SK-N-MC (cell line): ENCODE data around the gene GABRB3.
"Not testable (repeated sequence)": the region's sequence is repeated elsewhere in the genome, so short reads cannot be mapped to it uniquely, and the experiment has no call there.

ENCODE experiments used
- DNase-seq: peaks from one replicate; pipeline ENCODE4 v3.0.0-alpha.2; 2011; ENCODE audit warnings: low read depth, low spot score
- H3K27ac ChIP-seq: fragments of 200-600 bp; sonication (generic); 2 replicates; pipeline ENCODE4 v1.5.1; 2016; ENCODE audit warnings: mixed run types
- H3K36me3 ChIP-seq: fragments of 200-600 bp; sonication (generic); 2 replicates; pipeline ENCODE4 v1.6.1; 2017; ENCODE audit warnings: antibody characterized with exemption, low read length, mixed read lengths; ENCODE audit not compliant: insufficient read depth
- H3K4me3 ChIP-seq: fragments of 200-600 bp; sonication (generic); 2 replicates; pipeline ENCODE4 v1.5.1; 2016
- H3K9ac ChIP-seq: fragments of 200-600 bp; sonication (generic); 2 replicates; pipeline ENCODE4 v1.8.0; 2017; ENCODE audit warnings: mixed run types, mixed read lengths; ENCODE audit not compliant: insufficient read length
- H3K9me3 ChIP-seq: fragments of 200-600 bp; sonication (generic); 2 replicates; pipeline ENCODE4 v1.6.1; 2017; ENCODE audit warnings: low read depth, mild to moderate bottlenecking, antibody characterized with exemption, low read length, moderate library complexity, mixed read lengths
- EZH2 ChIP-seq: fragments of 200-600 bp; sonication (generic); IDR thresholded peaks from one replicate; pipeline ENCODE4 v1.6.1; 2017; ENCODE audit warnings: antibody characterized with exemption
- FOXP2 ChIP-seq: optimal IDR thresholded peaks from 2 replicates; pipeline ENCODE3; 2011; ENCODE audit warnings: mild to moderate bottlenecking, moderate library complexity; ENCODE audit not compliant: insufficient read depth; ENCODE audit errors: extremely low read length, control extremely low read depth
- POLR2AphosphoS5 ChIP-seq: IDR thresholded peaks from 2 replicates; pipeline ENCODE4 v1.6.1; 2012; ENCODE audit warnings: mild to moderate bottlenecking, low read depth, low read length, borderline replicate concordance

The GABRB3 gene

DNA sequence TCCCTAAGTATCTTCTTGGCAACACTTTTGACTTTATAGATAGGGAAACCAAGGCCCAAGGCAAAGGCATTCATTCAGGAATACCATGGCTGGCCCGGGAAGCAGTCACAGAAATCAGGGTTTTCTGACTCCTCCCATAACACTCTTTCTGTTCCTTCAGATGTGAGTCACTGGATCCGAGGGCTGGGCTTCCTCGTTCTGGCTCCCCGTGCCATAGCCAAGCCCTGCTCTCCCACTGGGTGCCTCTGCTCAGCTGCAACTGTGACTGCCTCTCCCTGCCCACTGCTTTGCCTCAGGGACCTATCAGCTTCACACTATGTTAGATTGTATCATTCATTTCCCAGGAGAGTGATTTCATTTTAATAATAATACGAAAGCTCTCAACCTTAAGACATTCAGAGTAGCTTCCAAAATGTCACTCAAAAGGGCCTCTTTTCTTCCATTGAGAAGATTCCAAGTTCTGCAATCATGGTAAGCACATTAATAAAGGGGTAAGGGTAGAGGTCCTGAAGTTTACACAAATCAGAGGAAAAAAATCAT, 50.2 kb downstream of the GABRB3 start:
- Histone ChIP-seq H3K4me3 (no peak overlapping the region), H3K27ac (no peak overlapping the region), H3K9me3 (no peaks in the 10 kb centered on the region), H3K9ac (no peak overlapping the region), H3K36me3 (no peaks in the 10 kb centered on the region)
- no peak for TF ChIP-seq POLR2AphosphoS5
- no peak for DNase-seq

DNA sequence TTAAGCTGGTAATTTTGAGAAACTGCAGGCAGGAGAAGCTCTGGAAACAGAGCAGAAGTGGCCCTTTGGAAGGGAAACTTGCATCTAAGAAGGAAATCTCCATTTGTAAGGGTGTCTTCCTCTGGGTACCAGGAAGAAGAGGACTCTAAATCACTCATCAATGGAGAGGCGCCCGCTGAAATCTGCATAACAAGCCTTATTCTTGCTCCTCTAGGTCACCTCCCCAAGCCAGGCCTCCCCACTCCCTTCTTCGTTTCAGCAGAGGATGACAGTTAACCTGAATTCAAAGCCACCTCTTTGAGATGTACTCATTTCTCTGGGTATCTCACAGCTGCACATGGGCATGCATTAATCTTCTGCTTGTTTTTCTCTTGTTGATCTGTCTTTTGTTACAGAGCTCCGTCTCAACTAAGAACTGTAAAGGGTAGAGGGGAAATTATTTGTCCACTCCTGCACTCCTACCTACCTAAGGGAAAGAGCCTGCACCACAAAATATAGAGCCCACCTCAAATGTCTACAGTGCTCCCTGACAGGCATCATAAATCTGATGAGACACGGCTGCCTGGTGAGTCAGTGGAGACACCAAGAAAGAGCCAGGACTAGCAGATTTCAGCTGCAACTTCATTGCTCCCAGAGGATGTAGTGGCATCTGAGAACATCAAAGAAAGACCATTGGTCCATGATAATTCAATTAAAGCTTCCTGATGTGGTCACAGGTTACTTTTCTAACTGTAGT, 51.5 kb downstream of the GABRB3 start:
- Histone ChIP-seq H3K9ac (no peak overlapping the region), H3K9me3 (no peaks in the 10 kb centered on the region), H3K27ac (no peak overlapping the region), H3K4me3 (no peak overlapping the region), H3K36me3 (no peaks in the 10 kb centered on the region)
- TF ChIP-seq EZH2 = no peak
- TF ChIP-seq POLR2AphosphoS5 = no peak
- no peak for TF ChIP-seq FOXP2
- no peak for DNase-seq

DNA sequence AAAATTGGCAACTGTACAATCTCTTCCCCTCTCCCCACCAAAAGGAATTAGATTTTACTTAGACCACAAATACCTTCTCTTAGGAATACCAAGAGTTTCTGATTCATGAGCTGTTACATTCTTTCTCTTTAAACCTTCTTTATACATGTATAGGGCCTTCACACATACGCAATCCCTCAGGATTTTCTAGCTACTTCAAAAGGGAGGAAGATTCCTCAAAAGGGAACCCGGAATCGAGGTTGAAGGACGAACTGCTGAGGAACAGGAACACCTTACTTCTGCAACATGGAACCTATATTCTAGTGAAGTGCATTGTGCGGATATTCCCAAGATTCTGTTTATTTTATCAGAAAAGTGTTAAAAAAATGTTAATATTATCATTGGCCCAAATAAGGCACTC, 52.3 kb downstream of the GABRB3 start:
- no peak overlapping the region for H3K9ac ChIP-seq
- no peak for DNase-seq

DNA sequence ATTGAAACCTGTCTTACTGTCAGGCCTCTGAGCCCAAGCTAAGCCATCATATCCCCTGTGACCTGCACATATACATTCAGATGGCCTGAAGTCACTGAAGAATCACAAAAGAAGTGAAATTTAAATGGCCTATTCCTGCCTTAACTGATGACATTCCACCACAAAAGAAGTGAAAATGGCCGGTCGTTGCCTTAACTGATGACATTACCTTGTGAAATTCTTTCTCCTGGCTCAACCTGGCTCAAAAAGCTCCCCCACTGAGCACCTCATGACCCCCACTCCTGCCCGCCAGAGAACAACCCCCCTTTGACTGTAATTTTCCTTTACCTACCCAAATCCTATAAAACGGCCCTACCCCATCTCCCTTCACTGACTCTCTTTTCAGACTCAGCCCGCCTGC, 53.0 kb downstream of the GABRB3 start:
- not testable (repeated sequence) for H3K36me3 ChIP-seq, H3K9ac ChIP-seq, H3K4me3 ChIP-seq, H3K27ac ChIP-seq, DNase-seq, H3K9me3 ChIP-seq

More for the DNA sequence above, 52.3 kb downstream of the GABRB3 start:
- TF ChIP-seq POLR2AphosphoS5 (no peak), EZH2 (no peak), FOXP2 (no peak)
- Histone ChIP-seq H3K4me3 (no peak overlapping the region), H3K27ac (no peak overlapping the region), H3K36me3 (no peaks in the 10 kb centered on the region), H3K9me3 (no peaks in the 10 kb centered on the region)

DNA sequence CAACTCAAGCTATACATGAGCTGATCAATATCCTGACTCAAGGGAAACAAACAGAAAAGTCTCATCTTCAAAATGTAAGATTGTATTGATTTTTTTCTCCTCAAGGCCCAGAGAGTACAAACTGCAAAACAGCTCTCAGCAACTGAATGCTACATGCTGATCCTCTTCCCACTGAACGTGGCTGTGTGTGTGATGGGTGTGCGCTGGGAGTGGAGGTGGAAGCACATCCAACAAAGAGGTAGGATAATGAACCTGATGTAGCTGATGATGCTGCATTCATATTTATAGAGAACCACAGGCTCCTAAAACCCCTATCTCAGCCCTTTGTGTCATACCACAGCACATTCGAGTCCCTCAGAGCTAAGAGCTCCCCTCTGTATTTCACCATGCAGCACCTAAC, 56.8 kb downstream of the GABRB3 start:
- H3K4me3 ChIP-seq = no peak overlapping the region
- H3K36me3 ChIP-seq = no peaks in the 10 kb centered on the region
- no peak overlapping the region for H3K27ac ChIP-seq
- no peak overlapping the region for H3K9ac ChIP-seq
- DNase-seq = no peak
- TF ChIP-seq FOXP2 = no peak
- no peaks in the 10 kb centered on the region for H3K9me3 ChIP-seq

DNA sequence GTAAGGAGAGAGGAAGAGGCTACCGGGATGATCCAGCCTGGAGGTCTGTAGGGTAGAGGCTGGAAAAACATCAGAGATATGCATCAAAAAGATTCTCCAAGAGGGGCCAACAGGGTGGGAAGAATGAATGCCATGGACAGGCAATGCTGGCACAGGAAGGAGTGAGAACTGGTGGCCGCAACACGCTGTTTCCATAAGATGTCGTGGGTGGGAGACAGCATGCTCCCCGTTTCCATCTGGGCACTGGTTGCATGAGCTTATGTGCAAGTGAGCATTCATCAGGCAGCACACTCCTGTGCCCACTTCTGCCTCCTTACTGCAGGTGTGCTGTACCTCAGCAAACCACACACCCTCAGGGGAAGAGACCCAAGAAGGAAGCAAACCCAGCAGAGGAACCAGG, 59.4 kb downstream of the GABRB3 start:
- no peak for DNase-seq
- Histone ChIP-seq H3K9ac (no peak overlapping the region), H3K36me3 (no peaks in the 10 kb centered on the region), H3K4me3 (no peak overlapping the region), H3K27ac (no peak overlapping the region), H3K9me3 (no peaks in the 10 kb centered on the region)
- no peak for TF ChIP-seq FOXP2
- TF ChIP-seq EZH2 = no peak
- no peak for TF ChIP-seq POLR2AphosphoS5

DNA sequence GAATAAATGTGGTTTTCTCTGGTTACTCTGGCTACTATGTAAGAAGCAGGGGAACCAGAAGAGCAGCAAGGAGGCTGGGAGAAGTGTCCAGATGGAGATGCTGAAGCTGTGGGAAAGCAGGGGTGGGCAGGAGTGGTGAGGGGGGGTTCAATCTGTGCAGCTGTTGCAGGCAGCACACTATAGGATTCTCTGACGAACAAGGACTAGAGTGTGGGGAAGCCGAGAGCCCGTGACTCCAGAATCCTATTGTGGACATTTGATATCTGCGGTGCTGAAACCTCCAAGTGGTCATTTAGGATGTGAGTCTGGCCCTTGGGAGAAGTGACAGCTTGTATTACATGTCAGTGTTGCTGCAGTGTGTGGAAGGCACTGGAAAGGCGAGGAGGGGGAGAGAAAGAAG, 60.5 kb downstream of the GABRB3 start:
- DNase-seq = no peak
- no peaks in the 10 kb centered on the region for H3K36me3 ChIP-seq
- H3K27ac ChIP-seq = no peak overlapping the region
- no peak overlapping the region for H3K4me3 ChIP-seq
- no peak overlapping the region for H3K9ac ChIP-seq
- H3K9me3 ChIP-seq = no peaks in the 10 kb centered on the region
- no peak for TF ChIP-seq EZH2
- no peak for TF ChIP-seq POLR2AphosphoS5
- TF ChIP-seq FOXP2 = no peak

DNA sequence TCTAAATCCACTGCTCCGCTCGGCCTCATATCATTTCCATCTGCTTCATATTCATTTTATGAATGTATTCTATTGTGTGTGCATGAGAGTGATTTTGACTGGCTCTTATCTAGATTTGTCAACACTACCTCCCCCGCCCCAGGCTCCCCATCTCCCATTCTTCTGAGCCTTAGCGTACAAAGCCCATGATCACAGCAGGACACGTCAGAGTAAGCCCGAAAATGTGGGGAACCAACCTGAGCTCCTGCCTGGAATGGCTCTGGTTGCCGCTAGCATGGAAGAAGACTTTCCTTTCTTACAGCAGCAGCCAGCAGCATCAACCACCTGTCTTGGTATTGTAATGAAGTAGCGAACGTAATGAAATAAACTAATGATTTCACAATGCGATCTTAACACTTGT, 61.4 kb downstream of the GABRB3 start:
- no peaks in the 10 kb centered on the region for H3K9me3 ChIP-seq
- no peak for TF ChIP-seq FOXP2
- TF ChIP-seq POLR2AphosphoS5 = no peak
- no peak for TF ChIP-seq EZH2
- no peaks in the 10 kb centered on the region for H3K36me3 ChIP-seq
- H3K4me3 ChIP-seq = no peak overlapping the region
- no peak for DNase-seq
- H3K9ac ChIP-seq = no peak overlapping the region
- H3K27ac ChIP-seq = no peak overlapping the region

DNA sequence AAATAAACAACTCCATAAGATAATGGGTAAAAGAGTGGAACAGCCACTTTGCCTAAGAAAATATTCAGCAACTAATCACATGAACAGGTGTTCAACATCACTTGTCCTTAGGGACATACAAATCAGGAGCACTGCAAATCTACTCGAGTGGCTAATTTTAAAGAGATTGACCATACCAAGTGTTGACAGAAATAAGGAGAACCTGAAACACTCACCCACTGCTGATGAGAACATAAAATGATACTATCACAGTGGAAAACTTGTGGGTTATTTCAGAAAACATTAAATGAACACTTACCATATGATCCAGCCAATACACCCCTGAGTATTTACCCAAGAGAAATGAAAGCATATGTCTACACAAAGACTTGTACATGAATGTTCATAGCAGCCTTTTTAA, 70.5 kb downstream of the GABRB3 start:
- no peak overlapping the region for H3K27ac ChIP-seq
- DNase-seq = no peak
- TF ChIP-seq EZH2 (no peak), FOXP2 (no peak), POLR2AphosphoS5 (no peak)
- no peak overlapping the region for H3K9ac ChIP-seq
- H3K4me3 ChIP-seq = no peak overlapping the region
- no peaks in the 10 kb centered on the region for H3K36me3 ChIP-seq
- no peaks in the 10 kb centered on the region for H3K9me3 ChIP-seq
